GM19438 (cell line): ENCODE measurements around the gene DFFA.
"Not testable (repeated sequence)": the region's sequence is repeated elsewhere in the genome, so short reads cannot be mapped to it uniquely, and the experiment has no call there.

Source experiments
- ATAC-seq: cut with Tn5 transposase; IDR thresholded peaks from one replicate; pipeline ENCODE4 v1.9.1; 2021; ENCODE audit warnings: low read depth; ENCODE audit not compliant: unreplicated experiment

The DFFA gene

DNA sequence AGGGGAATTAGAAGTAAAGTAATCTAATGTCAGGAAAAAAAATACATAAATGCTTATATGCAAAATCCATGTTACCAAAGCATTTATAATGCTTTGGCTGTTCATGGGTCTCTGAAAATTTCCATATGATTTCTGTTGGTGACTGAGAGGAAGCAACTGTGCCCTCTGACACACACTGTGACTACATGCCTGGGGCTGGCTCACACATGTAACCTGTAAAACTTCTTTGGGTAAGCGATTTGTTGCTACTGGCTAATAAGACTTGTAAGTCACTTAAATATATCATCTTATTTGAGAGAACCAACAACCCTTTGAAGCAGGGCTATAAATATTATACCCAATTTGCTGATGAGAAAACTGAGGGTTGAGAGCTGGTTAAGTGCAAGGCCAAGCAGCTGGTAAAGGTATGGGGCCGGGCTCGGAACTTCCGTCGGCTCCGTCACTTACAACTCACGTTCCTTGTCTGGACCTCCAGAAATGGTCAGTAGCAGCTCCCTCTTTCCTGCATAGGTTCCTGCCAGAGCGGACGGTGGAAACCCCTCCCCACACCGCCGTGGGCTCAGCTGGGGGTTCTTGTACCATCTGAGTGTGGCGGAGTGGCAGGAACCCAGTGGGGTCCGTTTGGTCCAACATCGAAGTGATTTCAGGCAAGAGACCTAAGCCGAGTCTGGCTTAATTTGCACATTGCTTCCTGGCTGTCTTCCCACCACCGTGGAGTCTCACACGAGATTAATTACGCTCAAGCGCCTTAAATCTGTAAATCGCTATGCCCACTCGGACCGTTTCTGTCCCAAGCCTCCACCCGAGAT is 714 bp downstream of the DFFA start:
- no peak for ATAC-seq

DNA sequence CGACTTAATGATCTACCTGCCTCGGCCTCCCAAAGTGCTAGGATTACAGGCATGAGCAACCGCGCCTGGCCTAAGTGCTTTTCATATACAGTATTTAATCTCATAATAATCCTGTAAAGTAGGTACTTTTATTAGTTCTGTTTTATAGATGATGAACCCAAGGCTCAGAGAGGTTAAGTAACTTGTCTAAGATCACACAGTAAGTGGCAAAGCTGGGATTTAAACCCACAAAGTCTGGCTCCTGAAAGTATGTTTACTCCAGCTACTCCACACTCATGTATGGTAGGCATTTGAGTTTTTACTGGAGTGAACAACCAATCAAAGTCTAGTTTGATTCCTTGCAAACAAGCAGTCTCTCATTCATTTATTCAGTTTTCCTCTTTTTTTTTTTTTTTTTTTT is 2.3 kb downstream of the DFFA start:
- no peak for ATAC-seq

DNA sequence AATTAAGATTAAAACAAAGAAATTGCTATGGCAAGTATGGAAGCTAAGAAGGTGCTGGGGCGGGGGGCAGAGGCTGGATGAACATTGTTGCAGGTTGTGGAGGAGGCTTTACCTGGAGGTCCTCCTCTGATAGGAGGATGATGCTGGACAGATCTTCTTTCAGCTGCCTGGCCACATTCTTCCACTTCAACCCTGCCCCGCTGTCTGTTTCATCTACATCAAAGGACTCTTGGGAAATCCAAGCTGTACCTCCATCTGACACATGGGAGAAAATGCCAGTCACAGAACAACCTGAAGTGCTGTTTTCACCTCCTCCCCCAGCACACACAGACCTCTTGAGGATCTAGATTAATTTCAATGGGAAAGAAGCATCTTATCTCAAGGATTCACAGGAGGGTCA is 5.3 kb downstream of the DFFA start:
- no peak for ATAC-seq

DNA sequence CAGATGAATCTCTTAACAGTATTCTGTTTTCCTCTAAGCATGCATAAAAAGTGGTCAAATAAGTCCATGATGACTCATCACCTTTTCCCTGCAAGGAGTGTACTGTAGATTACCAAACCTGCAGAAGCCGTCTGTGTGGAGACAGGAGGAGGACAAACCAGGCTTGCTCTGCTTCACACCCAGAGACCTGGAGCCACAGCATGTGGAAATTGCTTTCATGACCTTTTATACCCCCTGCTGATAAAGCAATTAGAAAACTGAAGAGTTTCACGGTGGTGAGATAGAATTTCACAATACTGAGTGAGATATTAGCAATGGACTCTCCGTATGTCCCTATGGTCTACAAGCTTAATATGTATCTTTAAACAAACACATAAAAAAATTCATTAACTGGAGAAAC is 13.1 kb downstream of the DFFA start:
- ATAC-seq: no peak

DNA sequence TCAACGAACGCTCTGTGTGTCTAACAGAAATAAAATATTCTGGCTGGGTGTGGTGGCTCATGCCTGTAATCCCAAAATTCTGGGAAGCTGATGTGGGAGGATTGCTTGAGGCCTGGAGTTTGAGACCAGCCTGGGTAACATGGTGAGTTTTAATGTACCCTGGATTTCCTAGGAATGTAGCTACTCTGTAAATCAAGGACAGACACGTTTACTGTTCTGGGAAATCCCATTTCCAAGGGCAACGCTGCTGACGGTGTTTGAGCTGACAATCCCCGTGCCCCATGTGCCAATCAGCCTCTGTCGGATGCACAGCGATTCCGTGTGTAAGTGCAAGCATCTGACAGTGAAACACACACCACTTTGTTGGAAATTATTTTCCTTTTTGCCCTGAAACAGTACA is 14.5 kb downstream of the DFFA start:
- no peak for ATAC-seq

DNA sequence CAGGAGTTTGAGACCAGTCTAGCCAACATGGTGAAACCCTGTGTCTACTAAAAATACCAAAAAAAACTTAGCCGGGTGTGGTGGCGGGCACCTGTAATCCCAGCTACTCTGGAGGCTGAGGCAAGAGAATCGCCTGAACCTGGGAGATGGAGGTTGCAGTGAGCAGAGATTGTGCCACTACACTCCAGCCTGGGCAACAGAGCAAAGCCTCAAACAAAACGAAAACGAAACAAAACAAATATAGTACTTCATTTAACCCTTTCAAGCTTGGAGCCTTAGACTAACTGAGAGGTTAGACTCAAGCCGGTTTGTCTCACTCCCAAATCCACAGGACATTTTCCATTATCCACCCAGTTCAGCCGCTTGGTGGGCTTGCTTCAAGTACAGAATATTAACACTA is 14.9 kb downstream of the DFFA start:
- ATAC-seq: not testable (repeated sequence)

DNA sequence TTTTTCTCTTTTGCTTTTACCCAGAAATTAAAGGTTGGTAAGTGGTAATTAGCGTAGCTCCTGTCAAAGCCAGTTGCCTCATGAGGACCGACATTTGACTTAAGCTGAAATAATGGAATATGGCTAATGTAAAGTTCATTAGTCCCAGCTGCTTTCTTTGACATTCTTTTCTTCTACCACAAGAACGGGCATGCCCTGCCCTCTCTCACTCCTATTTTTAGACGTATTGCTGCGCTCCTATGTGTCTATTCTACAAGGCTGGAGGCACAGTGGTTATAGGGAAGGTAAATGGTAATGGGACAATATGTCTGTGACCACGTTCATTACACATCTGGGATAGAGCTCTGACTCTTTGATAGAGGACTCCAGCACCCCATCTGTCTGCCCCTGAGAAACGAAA is 15.7 kb downstream of the DFFA start:
- ATAC-seq: no peak

DNA sequence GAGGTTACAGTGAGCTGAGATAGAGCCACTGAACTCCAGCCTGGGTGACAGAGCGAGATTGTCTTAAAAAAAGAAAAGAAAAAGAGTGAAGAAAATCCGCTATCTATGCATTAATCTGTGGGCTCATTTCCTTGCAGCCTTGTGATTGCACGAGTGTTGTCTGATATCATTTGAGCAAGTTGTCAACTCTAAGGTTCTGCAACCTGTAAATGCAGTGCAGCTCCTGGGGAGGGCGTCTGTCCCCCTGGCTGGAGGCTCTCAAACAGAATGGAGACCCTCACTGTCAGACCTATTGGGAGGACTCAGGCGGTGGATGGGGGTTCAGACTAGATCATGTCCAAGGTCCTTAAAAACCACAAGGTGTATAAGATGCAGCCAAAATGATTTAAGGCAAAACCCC is 16.3 kb downstream of the DFFA start:
- no peak for ATAC-seq

DNA sequence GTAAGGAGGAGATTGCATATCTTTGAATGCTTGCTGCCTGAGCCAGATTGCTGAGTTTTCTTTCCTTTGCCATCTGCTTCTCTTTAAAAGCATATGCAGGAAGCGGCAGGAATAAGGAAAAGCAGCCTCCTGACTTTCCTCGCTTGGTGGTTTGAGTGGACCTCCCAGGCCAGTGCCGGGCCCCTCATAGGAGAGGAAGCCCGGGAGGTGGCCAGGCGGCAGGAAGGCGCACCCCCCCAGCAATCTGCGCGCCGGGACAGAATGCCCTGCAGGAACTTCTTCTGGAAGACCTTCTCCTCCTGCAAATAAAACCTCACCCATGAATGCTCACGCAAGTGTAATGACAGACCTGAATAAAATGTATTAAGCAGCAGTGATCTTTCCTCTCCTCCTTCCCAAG is 21.0 kb downstream of the DFFA start:
- ATAC-seq: no peak

DNA sequence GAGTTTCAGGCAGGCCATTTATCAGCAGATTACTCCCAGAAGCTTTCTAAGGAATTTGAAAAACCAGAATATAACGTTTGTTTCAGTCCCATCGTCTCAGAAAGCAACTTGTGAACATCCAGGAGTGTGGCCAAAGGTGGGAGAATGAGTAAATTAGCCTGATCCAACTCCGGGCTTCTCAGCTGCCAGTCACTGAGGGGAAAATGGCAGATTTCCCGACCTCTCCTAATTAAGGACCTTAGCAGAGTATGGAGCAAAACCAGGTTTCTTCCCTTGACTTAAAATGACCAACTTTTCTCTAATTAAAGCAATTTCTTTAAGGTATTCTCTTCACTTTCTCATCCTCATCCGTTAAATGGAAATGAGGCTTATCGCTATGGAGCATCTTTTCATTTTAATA is 21.5 kb downstream of the DFFA start:
- no peak for ATAC-seq

DNA sequence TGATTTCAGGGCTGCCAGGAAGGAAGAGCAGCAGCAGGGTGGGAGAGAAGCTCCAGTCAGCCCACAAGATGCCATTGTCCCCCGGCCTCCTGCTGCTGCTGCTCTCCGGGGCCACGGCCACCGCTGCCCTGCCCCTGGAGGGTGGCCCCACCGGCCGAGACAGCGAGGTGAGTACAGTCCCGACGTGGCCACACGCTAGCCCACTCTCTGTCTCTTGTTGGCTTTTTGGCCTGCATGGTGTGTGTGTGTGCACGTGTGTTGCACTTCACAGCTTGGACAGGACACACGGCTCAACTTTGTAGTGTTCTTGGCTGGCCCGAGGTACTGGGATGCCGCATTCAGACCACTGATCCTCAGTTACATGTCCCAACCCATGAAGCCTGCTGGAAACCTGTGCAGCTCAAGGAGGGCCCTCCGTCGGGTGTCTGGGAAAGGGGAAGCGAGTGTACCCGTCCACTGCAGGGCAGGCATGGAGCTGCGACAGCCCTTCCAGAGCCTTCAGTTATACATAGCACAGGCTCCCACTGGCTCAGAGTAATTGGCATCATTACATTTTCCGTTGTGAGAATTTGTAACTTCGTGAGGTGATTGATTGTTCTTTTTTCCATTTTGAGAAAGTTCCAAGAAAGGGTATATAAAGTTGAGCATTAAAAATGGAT is 22.0 kb downstream of the DFFA start:
- ATAC-seq: no peak

DNA sequence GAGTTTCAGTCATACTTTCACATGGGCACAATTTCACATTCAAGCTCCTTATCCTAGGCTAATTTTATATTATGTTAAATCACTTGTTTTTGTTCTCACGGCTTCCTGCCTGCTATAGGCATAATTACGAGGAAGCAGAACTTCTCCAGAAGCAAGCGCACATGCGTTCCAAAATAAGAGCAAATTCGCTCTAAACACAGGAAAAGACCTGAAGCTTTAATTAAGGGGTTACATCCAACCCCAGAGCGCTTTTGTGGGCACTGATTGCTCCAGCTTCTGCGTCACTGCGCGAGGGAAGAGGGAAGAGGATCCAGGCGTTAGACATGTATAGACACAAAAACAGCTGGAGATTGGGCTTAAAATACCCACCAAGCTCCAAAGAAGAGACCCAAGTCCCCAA is 22.6 kb downstream of the DFFA start, which contains the start of gene CORT:
Gene CORT, plus strand, starts transcription at position 281 of the 400 bp plus-strand sequence. CDS start 193 bp downstream, outside the sequence.
- no peak for ATAC-seq

DNA sequence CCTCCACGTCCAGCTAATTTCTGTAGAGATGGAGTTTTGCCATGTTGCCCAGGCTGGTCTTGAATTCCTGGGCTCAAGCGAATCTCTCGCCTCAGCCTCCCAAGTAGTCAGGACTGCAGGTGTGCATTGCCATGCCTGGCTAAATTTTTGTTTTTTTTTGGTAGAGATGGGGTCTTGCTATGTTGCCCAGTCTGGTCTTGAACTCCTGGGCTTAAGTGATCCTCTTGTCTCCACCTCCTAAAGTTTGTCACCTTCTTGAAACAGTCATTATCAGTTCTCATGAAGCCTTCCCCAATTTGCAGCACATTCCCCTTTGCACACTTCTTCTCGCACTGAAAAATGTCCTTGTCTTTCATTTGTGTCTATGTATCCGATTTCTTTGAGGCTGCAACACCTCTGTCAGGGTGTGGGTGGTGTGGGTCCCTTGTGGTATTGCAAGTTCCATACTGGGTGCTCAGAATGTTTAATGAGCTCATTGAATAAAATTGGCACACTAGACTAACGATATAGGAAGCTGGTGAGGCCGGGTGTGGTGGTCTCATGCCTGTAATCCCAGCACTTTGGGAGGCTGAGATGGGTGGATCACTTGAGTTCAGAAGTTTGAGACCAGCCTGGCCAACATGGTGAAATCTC is 25.4 kb downstream of the DFFA start:
- ATAC-seq: no peak

DNA sequence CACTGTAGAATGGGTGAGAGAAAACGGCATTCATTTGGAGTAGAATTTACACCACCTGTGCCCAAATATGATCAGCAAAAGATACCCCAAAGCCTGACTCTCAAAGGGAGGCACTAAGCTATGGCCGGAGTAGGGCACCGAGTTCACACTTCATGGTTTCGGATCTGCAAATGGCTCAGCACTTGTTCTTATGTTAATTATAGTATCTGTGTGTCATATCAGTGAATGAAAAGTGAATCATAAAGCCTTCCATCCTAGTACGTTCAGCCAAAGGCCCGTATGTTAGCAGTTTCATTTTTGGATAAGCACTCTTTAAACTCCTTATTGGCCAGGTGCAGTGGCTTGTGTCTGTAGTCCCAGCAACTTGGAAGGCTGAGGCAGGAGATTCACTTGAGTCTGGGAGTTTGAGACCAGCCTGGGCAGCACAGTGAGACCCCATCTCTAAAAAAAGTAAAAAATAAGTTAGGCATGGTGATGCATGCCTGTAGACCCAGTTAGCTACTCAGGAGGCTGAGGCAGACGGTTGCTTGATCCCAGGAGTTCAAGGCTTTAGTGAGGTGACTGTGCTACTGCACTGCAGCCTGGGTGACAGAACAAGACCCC is 27.4 kb downstream of the DFFA start:
- no peak for ATAC-seq

DNA sequence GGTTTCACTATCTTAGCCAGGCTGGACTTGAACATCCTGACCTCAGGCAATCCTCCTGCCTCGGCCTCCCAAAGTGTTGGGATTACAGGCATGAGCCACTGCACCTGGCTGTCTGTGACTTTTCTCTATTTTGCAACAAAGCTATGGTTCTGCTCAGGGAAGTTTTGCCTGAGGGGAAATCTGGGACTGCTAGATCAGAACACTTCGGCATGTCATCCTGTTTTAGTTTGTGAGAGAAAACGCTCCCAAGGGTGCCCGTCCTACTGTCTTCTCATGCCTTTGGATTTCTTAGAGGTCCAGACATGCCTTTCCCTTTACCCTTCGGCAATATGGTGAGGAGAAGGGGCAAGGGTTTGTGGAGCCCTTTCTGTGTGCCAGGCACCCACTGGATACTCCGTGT is 28.1 kb downstream of the DFFA start:
- ATAC-seq: no peak

DNA sequence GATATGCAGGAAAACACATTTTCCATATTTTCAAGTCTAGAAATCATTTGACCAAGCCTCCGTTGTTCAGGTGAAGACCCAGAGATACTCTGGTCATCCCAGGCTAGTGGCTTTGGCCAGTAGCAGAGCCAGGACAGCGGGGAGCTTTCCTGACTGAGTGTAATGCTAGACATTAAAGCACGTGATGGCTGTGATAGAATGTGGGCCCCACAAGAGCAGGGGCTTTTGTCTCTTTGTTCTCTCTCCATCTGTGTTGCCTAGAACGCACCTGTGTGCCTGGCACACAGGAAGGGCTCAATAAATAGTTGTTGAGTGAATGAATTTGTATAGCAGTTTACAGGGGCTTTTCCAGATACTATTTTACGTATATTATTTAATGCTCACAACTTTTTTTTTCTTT is 31.5 kb downstream of the DFFA start:
- no peak for ATAC-seq

DNA sequence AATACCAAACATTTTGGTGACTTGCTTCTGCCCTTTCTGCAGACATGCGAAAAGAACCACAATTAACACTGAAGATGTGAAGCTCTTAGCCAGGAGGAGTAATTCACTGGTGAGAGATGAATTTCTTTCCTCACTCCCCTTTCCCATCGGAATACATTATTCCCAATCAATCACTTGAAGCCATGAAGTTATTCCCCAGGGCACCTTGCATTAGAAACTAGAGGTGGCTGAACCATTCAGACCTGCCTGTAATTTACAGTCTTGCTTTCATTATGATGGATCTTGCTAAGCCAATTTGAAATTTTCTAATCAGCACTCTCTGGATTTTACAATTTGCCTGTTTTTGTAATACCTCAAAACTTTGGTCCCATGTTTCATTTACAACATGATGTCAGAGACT is 32.0 kb downstream of the DFFA start:
- ATAC-seq: no peak

DNA sequence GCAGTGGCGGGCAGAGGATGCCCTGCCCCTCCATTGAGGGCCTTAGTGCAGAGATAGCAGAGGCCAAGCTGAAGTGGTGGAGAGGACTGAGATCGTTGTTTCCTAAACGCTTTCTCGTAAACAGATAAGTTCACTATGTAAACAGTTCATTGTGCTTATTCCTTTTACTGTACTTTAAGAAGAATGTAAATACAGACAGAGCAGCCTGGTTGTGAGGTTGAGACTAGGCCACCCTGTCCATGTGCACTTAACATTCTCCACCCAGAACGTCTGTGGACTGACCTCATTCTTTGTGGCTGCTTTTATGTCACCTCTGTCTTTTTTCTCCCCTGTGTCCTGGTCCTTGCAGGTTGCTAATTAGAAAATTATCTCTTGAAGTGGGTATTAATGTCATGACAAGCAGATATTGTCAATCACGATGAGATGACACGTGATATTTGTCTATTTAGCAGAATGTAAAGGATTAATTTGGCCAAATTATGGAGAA is 33.6 kb downstream of the DFFA start:
- no peak for ATAC-seq

DNA sequence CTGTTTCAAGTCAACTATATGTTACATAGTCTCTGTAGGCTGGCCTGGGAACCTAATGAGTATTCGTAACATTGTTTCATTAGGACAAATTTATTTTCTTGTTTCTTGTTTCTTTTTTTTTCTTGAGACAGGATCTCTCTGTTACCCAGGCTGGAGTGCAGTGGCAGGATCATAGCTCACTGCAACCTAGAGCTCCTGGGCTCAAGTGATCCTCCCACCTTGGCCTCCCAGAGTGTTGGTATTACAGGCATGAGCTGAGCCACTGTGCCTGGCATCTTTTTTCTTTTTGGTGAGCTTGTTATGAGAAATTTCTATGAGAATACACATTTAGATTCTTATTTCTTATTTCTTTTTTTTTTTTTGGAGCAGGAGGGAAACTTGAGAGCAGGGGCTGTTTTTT is 35.3 kb downstream of the DFFA start:
- no peak for ATAC-seq

DNA sequence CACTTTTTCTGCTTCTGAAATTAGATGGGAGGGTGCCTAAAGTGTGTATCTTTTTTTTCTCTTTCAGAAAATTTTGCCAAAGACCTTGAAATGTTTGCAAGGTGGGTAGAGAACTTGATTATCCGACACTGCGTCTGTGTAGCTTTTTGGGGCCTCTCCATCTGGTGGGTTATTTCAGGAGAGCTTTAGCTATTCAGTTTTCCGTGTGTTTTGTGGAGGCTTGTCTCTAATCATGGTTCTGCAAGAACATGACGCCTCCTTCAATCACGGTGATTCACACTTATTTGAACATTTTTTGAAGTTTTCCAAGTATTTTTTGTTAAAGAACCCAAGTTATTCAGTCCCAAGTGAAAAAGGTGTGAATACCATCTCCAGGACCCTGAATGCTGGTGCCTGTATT is 37.7 kb downstream of the DFFA start:
- ATAC-seq: no peak

DNA sequence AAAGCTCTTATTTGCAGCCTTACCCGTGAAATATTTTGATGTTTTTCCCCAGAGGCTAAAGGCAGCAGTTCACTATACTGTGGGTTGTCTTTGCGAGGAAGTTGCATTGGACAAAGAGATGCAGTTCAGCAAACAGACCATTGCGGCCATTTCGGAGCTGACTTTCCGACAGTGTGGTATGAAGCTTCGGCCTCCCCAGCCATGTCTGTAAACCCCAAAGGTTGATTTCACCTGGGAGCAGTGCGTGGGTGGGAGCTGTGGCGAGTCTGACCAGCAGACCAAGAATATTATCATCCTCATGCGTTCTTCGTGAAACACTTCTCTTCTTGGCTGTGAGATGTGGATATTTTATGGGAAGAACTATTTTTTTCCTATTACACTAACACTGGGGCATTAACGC is 38.5 kb downstream of the DFFA start:
- ATAC-seq: no peak
